ENCODE data around the gene SSNA1. TPM values are rescaled to one million over a fixed set of nuclear protein-coding genes. Genes with fewer than 3 reads are reported as not detected.

SSNA1 gene
- total RNA-seq, 4 donors from 2014 or later, result 42.0 to 97.5 (median 62.8) TPM

GRCh38 chr9:137217276-137218211 lies 29.1 kb downstream of the SSNA1 start:
- intact Hi-C loops (cut with DNase I), result no loop called here
- H3K4me3 ChIP-seq (replicated peaks in 1 of 3), result peak overlapping the region in 1 of 3 donors; percentile 9
- peaks cover 2 to 10% of the 10 kb centered on the region in 2 donors for H3K4me1 ChIP-seq
- no peak overlapping the region for H3K27ac ChIP-seq
- H3K36me3 ChIP-seq, result no peaks in the 10 kb centered on the region
- H3K27me3 ChIP-seq, result no peaks in the 10 kb centered on the region
- WGBS, 2 donors, result 52 to 84% methylated on average over 14 to 25 of the region's 36 CpGs
- DNase-seq, result peak; percentile 76 to 81
- no peaks in the 10 kb centered on the region for H3K9me3 ChIP-seq
- no peak for TF ChIP-seq CTCF (IDR thresholded peaks at IDR 0.05)
- TF ChIP-seq POLR2A (IDR thresholded peaks at IDR 0.05), result peak in 1 of 2 donors; percentile 23

- intact Hi-C loops (cut with DNase I), result no loop called here
- H3K27me3 ChIP-seq, result no peaks in the 10 kb centered on the region
- H3K4me1 ChIP-seq, result peaks cover 8 to 16% of the 10 kb centered on the region in 2 donors
These were observed 29.8 kb downstream of the SSNA1 start for GRCh38 chr9:137218212-137218753.

GRCh38 chr9:137218754-137219271 lies 30.3 kb downstream of the SSNA1 start:
- DNase-seq, result no peak
- Histone ChIP-seq H3K36me3 (no peaks in the 10 kb centered on the region), H3K27ac (no peak overlapping the region), H3K9me3 (no peaks in the 10 kb centered on the region), H3K4me1 (peaks cover 10 to 16% of the 10 kb centered on the region in 2 donors), H3K4me3 (replicated peaks in 1 of 3) (no peak overlapping the region), H3K27me3 (no peaks in the 10 kb centered on the region)
- 76 to 90% methylated on average over 9 to 10 of the region's 12 CpGs for WGBS, 2 donors
- intact Hi-C loops (cut with DNase I), result no loop called here
- no peak for TF ChIP-seq CTCF (IDR thresholded peaks at IDR 0.05)
- no peak for TF ChIP-seq POLR2A (IDR thresholded peaks at IDR 0.05)

More at GRCh38 chr9:137218212-137218753, 29.8 kb downstream of the SSNA1 start:
- Histone ChIP-seq H3K9me3 (no peaks in the 10 kb centered on the region), H3K4me3 (replicated peaks in 1 of 3) (no peak overlapping the region), H3K36me3 (no peaks in the 10 kb centered on the region), H3K27ac (no peak overlapping the region)
- 90 to 92% methylated on average over 5 to 11 of the region's 30 CpGs for WGBS, 2 donors
- TF ChIP-seq POLR2A (IDR thresholded peaks at IDR 0.05) (no peak), CTCF (IDR thresholded peaks at IDR 0.05) (no peak)
- no peak for DNase-seq

- no peak overlapping the region for H3K4me3 ChIP-seq (replicated peaks in 1 of 3)
- DNase-seq, result no peak
- 93 to 98% methylated on average over 5 to 6 of the region's 10 CpGs for WGBS, 2 donors
- H3K36me3 ChIP-seq, result no peaks in the 10 kb centered on the region
- peaks cover 13 to 22% of the 10 kb centered on the region in 2 donors for H3K4me1 ChIP-seq
- TF ChIP-seq POLR2A (IDR thresholded peaks at IDR 0.05), result no peak
- TF ChIP-seq CTCF (IDR thresholded peaks at IDR 0.05), result no peak
- intact Hi-C loops (cut with DNase I), result no loop called here
- H3K27ac ChIP-seq, result no peak overlapping the region
- no peaks in the 10 kb centered on the region for H3K27me3 ChIP-seq
- no peaks in the 10 kb centered on the region for H3K9me3 ChIP-seq
These were observed 31.4 kb downstream of the SSNA1 start for GRCh38 chr9:137219757-137220316.

Measured in thyroid gland (tissue), 4 donors.